Parietal lobe (tissue), 2 donors: ENCODE results near the gene RIPK1. TPM values are rescaled to one million over a fixed set of nuclear protein-coding genes. Genes with fewer than 3 reads are reported as not detected.

Source experiments
- small RNA-seq: library from RNA; depleted of rRNA; stranded (forward); fragments of <200 nt; gene quantifications from one replicate; pipeline ENCODE3, GENCODE V24; 2014; ENCODE audit warnings: low replicate concordance
- total RNA-seq: library from RNA; depleted of rRNA; stranded (reverse); fragments of >200 nt; gene quantifications from one replicate; pipeline ENCODE4 v1.2.3, GENCODE V29; 2014

Gene RIPK1
- 7.8 TPM for total RNA-seq

DNA sequence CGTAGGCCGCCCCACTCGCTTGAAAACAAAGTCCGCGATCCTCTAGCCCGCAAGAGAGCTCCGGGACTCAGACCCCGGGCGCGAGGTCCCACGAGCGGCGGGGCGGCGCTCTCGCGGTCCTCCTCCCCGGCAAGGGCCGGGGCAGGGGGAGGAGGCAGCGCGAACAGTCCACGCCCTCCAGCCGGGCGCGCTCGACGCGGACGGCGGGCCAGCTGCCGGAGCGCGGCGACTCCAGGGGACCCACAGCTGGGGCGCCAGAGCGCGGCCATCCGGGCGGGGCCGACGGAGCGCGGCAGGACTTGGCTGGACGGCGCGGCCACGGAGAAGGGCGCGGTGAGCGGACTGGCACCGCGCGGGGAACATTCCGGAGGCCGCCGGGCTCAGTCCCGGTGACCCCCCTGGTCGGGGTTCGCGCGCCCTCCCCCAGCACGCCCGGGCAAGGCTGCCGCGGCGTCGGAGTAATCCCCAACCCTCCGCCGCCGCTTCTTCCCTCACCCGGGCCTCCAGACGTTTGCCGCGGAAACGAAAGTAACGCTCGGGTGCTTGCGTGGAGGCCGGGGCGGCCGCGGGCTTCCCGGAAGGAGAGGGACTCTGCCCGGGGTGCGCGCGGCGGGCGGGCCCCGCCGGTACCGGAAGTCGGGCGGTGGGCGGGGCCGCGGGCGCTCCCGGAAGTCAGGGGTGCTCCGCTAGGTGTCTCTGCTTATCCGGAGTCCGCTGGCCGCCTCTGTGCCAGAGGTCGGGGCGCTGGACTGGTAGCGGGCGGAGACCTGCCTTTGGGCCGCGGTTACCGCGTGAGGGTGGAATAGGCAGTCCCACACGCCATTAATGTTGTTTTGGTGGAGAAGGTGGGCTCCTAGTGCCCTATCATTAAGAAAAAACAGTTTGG lies at the start of gene RIPK1:
Gene RIPK1, plus strand, starts transcription at position 166 of the 886 bp plus-strand sequence. CDS start 8,330 bp downstream, outside the sequence.

GRCh38 chr6:3118353-3119039 lies 50.2 kb downstream of the RIPK1 start, which contains the start of gene BPHL:
TSS of gene BPHL (plus strand) at chr6:3118711. CDS start at chr6:3118741, 30 bp downstream.

GRCh38 chr6:3157131-3157933 lies 89.0 kb downstream of the RIPK1 start, which contains the start of gene TUBB2A:
TSS of gene TUBB2A (minus strand) at chr6:3157544. CDS start at chr6:3157463, 81 bp downstream.

Small RNA genes lying within 50 kb of the gene (small RNA-seq; reads per million reads assigned to genes)
- gene AL133351.4, result not detected
- not detected for gene RNA5SP201

Other genes with a start within 250 kb of the RIPK1 start
- gene SERPINB1, start 226.6 kb upstream of the RIPK1 start, total RNA-seq, result 3.8 TPM
- gene SERPINB9, start 165.2 kb upstream of the RIPK1 start, total RNA-seq, result 3.4 TPM
- gene SERPINB6, start 96.9 kb upstream of the RIPK1 start, total RNA-seq, result 16.9 TPM
- 12.5 TPM for gene NQO2, start 68.6 kb upstream of the RIPK1 start, total RNA-seq
- 32.9 TPM for gene BPHL, start 50.2 kb downstream of the RIPK1 start, total RNA-seq
- gene TUBB2A, start 89.0 kb downstream of the RIPK1 start, total RNA-seq, result 1,279 TPM
- 3,227 TPM for gene TUBB2B, start 159.2 kb downstream of the RIPK1 start, total RNA-seq
- gene PSMG4, start 190.5 kb downstream of the RIPK1 start, total RNA-seq, result 70.1 TPM